HG02759 (cell line): Measurements from ENCODE around the gene PSPN.

ENCODE experiments used
- ATAC-seq: cut with Tn5 transposase; IDR thresholded peaks from one replicate; pipeline ENCODE4 v1.9.1; 2021; ENCODE audit warnings: mild to moderate bottlenecking, moderate library complexity; ENCODE audit not compliant: unreplicated experiment

PSPN gene

GRCh38 chr19:6334490-6335285, 41.0 kb downstream of the PSPN start:
- no peak for ATAC-seq

- ATAC-seq: no peak
Measured at GRCh38 chr19:6333439-6333838, 42.3 kb downstream of the PSPN start, which contains the start of gene ACER1. Gene ACER1 (minus strand): TSS chr19:6333612. CDS start chr19:6333551, 61 bp downstream.

- ATAC-seq: no peak
Measured at GRCh38 chr19:6326815-6327214, 48.9 kb downstream of the PSPN start.

- ATAC-seq: no peak
Measured at GRCh38 chr19:6325614-6326013, 50.1 kb downstream of the PSPN start.
